ENCODE results near the gene VPS13D.

- no peak for TF ChIP-seq CTCF (IDR thresholded peaks at IDR 0.05)
- TF ChIP-seq POLR2AphosphoS5 (IDR thresholded peaks at IDR 0.05; ENCODE audit: insufficient read depth in 1 of 2, low read depth in 1 of 2) = peak in 1 of 2 donors; percentile 9
Measured at GRCh38 chr1:12406211-12407021, 176.6 kb downstream of the VPS13D start.

Measured in vagina (tissue), 2 donors.